ENCODE results near the gene INPP5A.

DNA sequence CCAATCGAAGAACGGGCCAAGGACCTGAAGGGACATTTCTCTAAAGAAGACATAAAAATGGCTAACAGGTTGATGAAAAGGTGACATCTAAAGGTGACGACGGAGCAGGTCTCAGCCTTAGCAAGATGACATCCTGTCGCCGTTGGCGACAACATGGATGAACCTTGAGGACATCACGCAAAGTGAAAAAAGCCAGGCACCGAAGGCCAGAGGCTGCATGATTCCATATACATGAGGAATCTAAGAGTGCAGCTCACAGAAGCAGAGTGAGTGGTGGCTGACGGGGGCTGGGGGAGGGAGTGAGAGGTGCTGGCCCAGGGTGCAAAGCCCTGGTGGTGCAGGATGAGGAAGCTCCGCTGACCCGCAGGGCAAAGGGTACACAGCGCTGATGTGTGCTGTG, 282.5 kb downstream of the INPP5A start:
- no peak for TF ChIP-seq TEAD4 (IDR thresholded peaks at IDR 0.05)
- no peak for TF ChIP-seq TCF12 (IDR thresholded peaks at IDR 0.05; ENCODE audit: low read depth)
- TF ChIP-seq RAD21 (IDR thresholded peaks at IDR 0.05; ENCODE audit: low read depth): no peak
- TF ChIP-seq EGR1 (IDR thresholded peaks at IDR 0.05): no peak
- TF ChIP-seq, protein P1, sequence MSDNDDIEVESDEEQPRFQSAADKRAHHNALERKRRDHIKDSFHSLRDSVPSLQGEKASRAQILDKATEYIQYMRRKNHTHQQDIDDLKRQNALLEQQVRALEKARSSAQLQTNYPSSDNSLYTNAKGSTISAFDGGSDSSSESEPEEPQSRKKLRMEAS (IDR thresholded peaks at IDR 0.05): no peak
- no peak for TF ChIP-seq EP300 (IDR thresholded peaks at IDR 0.05; ENCODE audit: borderline replicate concordance)
- no peak for TF ChIP-seq FOXM1 (IDR thresholded peaks at IDR 0.05; ENCODE audit: borderline replicate concordance, low read depth)
- no peak for TF ChIP-seq YY1 (IDR thresholded peaks at IDR 0.05; ENCODE audit: low read depth)
- no peak for TF ChIP-seq CREB1 (IDR thresholded peaks at IDR 0.05; ENCODE audit: low read depth)
- no peak for TF ChIP-seq NFIC (IDR thresholded peaks at IDR 0.05)
- TF ChIP-seq, protein P2, sequence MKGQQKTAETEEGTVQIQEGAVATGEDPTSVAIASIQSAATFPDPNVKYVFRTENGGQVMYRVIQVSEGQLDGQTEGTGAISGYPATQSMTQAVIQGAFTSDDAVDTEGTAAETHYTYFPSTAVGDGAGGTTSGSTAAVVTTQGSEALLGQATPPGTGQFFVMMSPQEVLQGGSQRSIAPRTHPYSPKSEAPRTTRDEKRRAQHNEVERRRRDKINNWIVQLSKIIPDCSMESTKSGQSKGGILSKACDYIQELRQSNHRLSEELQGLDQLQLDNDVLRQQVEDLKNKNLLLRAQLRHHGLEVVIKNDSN (IDR thresholded peaks at IDR 0.05): no peak
- TF ChIP-seq, protein P3, sequence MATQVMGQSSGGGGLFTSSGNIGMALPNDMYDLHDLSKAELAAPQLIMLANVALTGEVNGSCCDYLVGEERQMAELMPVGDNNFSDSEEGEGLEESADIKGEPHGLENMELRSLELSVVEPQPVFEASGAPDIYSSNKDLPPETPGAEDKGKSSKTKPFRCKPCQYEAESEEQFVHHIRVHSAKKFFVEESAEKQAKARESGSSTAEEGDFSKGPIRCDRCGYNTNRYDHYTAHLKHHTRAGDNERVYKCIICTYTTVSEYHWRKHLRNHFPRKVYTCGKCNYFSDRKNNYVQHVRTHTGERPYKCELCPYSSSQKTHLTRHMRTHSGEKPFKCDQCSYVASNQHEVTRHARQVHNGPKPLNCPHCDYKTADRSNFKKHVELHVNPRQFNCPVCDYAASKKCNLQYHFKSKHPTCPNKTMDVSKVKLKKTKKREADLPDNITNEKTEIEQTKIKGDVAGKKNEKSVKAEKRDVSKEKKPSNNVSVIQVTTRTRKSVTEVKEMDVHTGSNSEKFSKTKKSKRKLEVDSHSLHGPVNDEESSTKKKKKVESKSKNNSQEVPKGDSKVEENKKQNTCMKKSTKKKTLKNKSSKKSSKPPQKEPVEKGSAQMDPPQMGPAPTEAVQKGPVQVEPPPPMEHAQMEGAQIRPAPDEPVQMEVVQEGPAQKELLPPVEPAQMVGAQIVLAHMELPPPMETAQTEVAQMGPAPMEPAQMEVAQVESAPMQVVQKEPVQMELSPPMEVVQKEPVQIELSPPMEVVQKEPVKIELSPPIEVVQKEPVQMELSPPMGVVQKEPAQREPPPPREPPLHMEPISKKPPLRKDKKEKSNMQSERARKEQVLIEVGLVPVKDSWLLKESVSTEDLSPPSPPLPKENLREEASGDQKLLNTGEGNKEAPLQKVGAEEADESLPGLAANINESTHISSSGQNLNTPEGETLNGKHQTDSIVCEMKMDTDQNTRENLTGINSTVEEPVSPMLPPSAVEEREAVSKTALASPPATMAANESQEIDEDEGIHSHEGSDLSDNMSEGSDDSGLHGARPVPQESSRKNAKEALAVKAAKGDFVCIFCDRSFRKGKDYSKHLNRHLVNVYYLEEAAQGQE (IDR thresholded peaks at IDR 0.05; ENCODE audit: low read depth): no peak
- no peak for TF ChIP-seq TAF1 (IDR thresholded peaks at IDR 0.05; ENCODE audit: low read depth)
- TF ChIP-seq CEBPB (IDR thresholded peaks at IDR 0.05): no peak
